Measurements from ENCODE around the gene DNAH2. TPM values are rescaled to one million over a fixed set of nuclear protein-coding genes. Genes with fewer than 3 reads are reported as not detected.
A peak's percentile ranks its signal among the peaks of the same experiment; 100 is the strongest.

The DNAH2 gene
- total and polyA plus RNA-seq, 2 of the 13 experiments (the other 11 are each of a cell fraction or from before 2014, with no cell fraction given): not detected

GRCh38 chr17:7841396-7841914, 123.9 kb downstream of the DNAH2 start:
- ChIA-PET CTCF (ENCODE audit: low intra/inter-chr PET ratio, low total read pairs) (interaction anchor here (0.8 kb wide), 1 partner anchor 19 kb away, joined by 3 read pairs; no protein-coding TSS in a partner anchor), POLR2A (interaction anchor here (0.8 to 6.4 kb wide), 8 partner anchors 8 to 285 kb away, joined by 3 to 159 read pairs (median 4); partner anchors contain the start of genes CYB5D1, KDM6B, MPDU1 and NAA38)
- Histone ChIP-seq H4K20me1 (ENCODE audit: insufficient read depth, low read length) (peaks cover 26% of the 10 kb centered on the region), H3K27ac (ENCODE audit: extremely low read length, insufficient read depth, low read length) (peak overlapping the region; percentile 97), H3K9me3 (ENCODE audit: low read length) (no peaks in the 10 kb centered on the region), H3K79me2 (ENCODE audit: insufficient read depth, low read length) (peaks cover 61% of the 10 kb centered on the region), H3K36me3 (replicated peaks in 1 of 2; ENCODE audit: control insufficient read depth in 1 of 2, insufficient read depth in 2 of 2, low read length in 2 of 2) (peaks cover 10 to 12% of the 10 kb centered on the region in 2 experiments; a peak in 4 of 5 replicates), H3K9ac (ENCODE audit: insufficient read depth, low read depth, low read length) (peak overlapping the region; percentile 96), H3K4me3 (replicated peaks in 1 of 3; ENCODE audit: insufficient read depth in 1 of 3, low read depth in 2 of 3, low read length in 3 of 3) (peak overlapping the region; percentile 83 to 95 (median 86)), H3K27me3 (ENCODE audit: control insufficient read depth in 1 of 2, insufficient read depth in 2 of 2, low read length in 2 of 2) (peaks cover 0 to 3% of the 10 kb centered on the region in 2 experiments; a peak in 1 of 5 replicates), H3K4me2 (ENCODE audit: low read depth, low read length) (peak overlapping the region; percentile 96), H3K4me1 (ENCODE audit: insufficient read depth, low read length) (peaks cover 49% of the 10 kb centered on the region), H2AFZ (ENCODE audit: low read length) (no peak overlapping the region)
- 5% methylated on average over 11 of the region's 34 CpGs for WGBS (ENCODE audit: low lambda C conversion rate)
- peak; percentile 69 for DNase-seq (ENCODE audit: low spot score)
- in situ Hi-C loops (cut with HindIII; ENCODE audit: extremely low pct_ligation_motif_present, low pct_unique_long_range_greater_than_20kb) (loop anchor here (10.0 kb wide), 1 partner anchor 267 kb away; the partner anchor contains the start of gene CD68), intact Hi-C loops (cut with micrococcal nuclease; ENCODE audit: unreplicated experiment) (loop anchor here (5.0 kb wide), 1 partner anchor 201 kb away; no protein-coding TSS in a partner anchor)
- peak; percentile 20 for ATAC-seq
- FAIRE-seq: no peak
- no TSS peak for BruUV-seq (replicated peaks)
- TF ChIP-seq SRSF9 (IDR thresholded peaks at IDR 0.05; ENCODE audit: borderline replicate concordance, insufficient read depth, low read depth, low read length, poor library complexity, severe bottlenecking) (no peak), FOSL2 (CRISPR knock-in tag; IDR thresholded peaks at IDR 0.05) (peak; percentile 86), GATAD2A (CRISPR knock-in tag; IDR thresholded peaks at IDR 0.05) (peak; percentile 12; the same call in 1 of the 2 replicates), MBNL3 (CRISPR knock-in tag; conservative IDR thresholded peaks at IDR 0.05) (no peak), MYC (CRISPR knock-in tag; IDR thresholded peaks at IDR 0.05; ENCODE audit: borderline replicate concordance) (no peak), ZNF496 (CRISPR knock-in tag; IDR thresholded peaks at IDR 0.05; ENCODE audit: insufficient replicate concordance) (no peak), RBFOX2 (IDR thresholded peaks at IDR 0.05; ENCODE audit: low read depth, low read length) (no peak), ASH2L (IDR thresholded peaks at IDR 0.05; ENCODE audit: insufficient read length, low read depth, low read length) (no peak), KAT7 (CRISPR knock-in tag; IDR thresholded peaks at IDR 0.05; ENCODE audit: borderline replicate concordance) (no peak), ZFYVE20 (CRISPR knock-in tag; IDR thresholded peaks at IDR 0.05; ENCODE audit: borderline replicate concordance, low read depth) (no peak), ERF (CRISPR knock-in tag; IDR thresholded peaks at IDR 0.05) (no peak; the same call in 1 of the 2 replicates), ZNF687 (CRISPR knock-in tag; IDR thresholded peaks at IDR 0.05) (no peak; the same call in 1 of the 2 replicates)
- TF ChIP-seq, protein P1, sequence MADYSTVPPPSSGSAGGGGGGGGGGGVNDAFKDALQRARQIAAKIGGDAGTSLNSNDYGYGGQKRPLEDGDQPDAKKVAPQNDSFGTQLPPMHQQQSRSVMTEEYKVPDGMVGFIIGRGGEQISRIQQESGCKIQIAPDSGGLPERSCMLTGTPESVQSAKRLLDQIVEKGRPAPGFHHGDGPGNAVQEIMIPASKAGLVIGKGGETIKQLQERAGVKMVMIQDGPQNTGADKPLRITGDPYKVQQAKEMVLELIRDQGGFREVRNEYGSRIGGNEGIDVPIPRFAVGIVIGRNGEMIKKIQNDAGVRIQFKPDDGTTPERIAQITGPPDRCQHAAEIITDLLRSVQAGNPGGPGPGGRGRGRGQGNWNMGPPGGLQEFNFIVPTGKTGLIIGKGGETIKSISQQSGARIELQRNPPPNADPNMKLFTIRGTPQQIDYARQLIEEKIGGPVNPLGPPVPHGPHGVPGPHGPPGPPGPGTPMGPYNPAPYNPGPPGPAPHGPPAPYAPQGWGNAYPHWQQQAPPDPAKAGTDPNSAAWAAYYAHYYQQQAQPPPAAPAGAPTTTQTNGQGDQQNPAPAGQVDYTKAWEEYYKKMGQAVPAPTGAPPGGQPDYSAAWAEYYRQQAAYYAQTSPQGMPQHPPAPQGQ (CRISPR knock-in tag; IDR thresholded peaks at IDR 0.05; ENCODE audit: borderline replicate concordance): 0 out of 2 replicates have a peak, but pooled peaks have one; percentile 39
- TF ChIP-seq, protein P2, sequence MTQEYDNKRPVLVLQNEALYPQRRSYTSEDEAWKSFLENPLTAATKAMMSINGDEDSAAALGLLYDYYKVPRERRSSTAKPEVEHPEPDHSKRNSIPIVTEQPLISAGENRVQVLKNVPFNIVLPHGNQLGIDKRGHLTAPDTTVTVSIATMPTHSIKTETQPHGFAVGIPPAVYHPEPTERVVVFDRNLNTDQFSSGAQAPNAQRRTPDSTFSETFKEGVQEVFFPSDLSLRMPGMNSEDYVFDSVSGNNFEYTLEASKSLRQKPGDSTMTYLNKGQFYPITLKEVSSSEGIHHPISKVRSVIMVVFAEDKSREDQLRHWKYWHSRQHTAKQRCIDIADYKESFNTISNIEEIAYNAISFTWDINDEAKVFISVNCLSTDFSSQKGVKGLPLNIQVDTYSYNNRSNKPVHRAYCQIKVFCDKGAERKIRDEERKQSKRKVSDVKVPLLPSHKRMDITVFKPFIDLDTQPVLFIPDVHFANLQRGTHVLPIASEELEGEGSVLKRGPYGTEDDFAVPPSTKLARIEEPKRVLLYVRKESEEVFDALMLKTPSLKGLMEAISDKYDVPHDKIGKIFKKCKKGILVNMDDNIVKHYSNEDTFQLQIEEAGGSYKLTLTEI (CRISPR knock-in tag; conservative IDR thresholded peaks at IDR 0.05): no peak
- TF ChIP-seq, protein P3, sequence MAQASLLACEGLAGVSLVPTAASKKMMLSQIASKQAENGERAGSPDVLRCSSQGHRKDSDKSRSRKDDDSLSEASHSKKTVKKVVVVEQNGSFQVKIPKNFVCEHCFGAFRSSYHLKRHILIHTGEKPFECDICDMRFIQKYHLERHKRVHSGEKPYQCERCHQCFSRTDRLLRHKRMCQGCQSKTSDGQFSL (CRISPR knock-in tag; IDR thresholded peaks at IDR 0.05): no peak
